ENCODE data around the gene ETV6.

DNA sequence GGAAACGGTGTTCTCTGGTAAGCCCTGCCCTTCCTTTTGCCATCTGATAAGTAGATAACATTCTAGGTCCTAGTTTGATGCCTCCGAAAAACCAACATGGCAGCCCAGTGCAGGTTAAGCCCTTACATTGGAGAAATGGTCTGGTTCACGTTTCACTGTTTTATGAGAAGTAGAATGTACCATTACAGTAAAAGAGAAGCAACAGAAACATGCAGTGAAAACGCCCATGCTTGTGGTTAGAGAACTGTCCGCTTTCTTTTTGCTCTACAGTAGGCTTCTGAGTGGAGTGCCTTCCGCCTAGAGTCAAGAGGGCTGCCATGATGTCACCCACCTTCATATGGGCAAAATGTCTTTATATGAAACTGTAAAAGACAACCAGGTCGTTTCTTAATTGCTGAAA is 230.9 kb downstream of the ETV6 start:
- TF ChIP-seq YY1 (IDR thresholded peaks at IDR 0.05; ENCODE audit: insufficient read depth, insufficient read length) (no peak), ZNF274 (IDR thresholded peaks at IDR 0.05; ENCODE audit: low read depth, low read length) (no peak)
